ENCODE data around the gene ABCF1.

Gene ABCF1

GRCh38 chr6:30554962-30555815 lies 16.1 kb upstream of the ABCF1 start:
- FAIRE-seq (no peak), DNase-seq (ENCODE audit: insufficient read length, low spot score) (no peak)
- TF ChIP-seq CTCF (IDR thresholded peaks at IDR 0.05; ENCODE audit: insufficient read depth, missing control alignments), result no peak

- TF ChIP-seq CTCF (IDR thresholded peaks at IDR 0.05; ENCODE audit: insufficient read depth, missing control alignments), result no peak
- DNase-seq (ENCODE audit: insufficient read length, low spot score) (no peak), FAIRE-seq (no peak)
Measured at GRCh38 chr6:30555816-30556065, 15.5 kb upstream of the ABCF1 start.

- FAIRE-seq (no peak), DNase-seq (ENCODE audit: insufficient read length, low spot score) (peak; percentile 65)
- TF ChIP-seq CTCF (IDR thresholded peaks at IDR 0.05; ENCODE audit: insufficient read depth, missing control alignments), result no peak
Measured at GRCh38 chr6:30556066-30556905, 15.0 kb upstream of the ABCF1 start, which contains the start of gene GNL1. Gene GNL1, minus strand, starts transcription at chr6:30556489. Its CDS starts 286 bp downstream, at chr6:30556203.

GRCh38 chr6:30556906-30557682 lies 14.1 kb upstream of the ABCF1 start, which contains the start of gene PRR3:
Gene PRR3, plus strand, starts transcription at chr6:30557295. Its CDS starts 50 bp downstream, at chr6:30557345.
- no peak for TF ChIP-seq CTCF (IDR thresholded peaks at IDR 0.05; ENCODE audit: insufficient read depth, missing control alignments)
- no peak for DNase-seq (ENCODE audit: insufficient read length, low spot score)
- FAIRE-seq, result no peak

GRCh38 chr6:30557683-30557981 lies 13.6 kb upstream of the ABCF1 start:
- FAIRE-seq (no peak), DNase-seq (ENCODE audit: insufficient read length, low spot score) (no peak)
- TF ChIP-seq CTCF (IDR thresholded peaks at IDR 0.05; ENCODE audit: insufficient read depth, missing control alignments), result no peak

GRCh38 chr6:30560930-30561329 lies 10.3 kb upstream of the ABCF1 start:
- DNase-seq (ENCODE audit: insufficient read length, low spot score) (no peak), FAIRE-seq (no peak)
- no peak for TF ChIP-seq CTCF (IDR thresholded peaks at IDR 0.05; ENCODE audit: insufficient read depth, missing control alignments)

Data from D721Med (cell line).